GM18861 (cell line): ENCODE data around the gene CLSTN2.

Experiments
- ATAC-seq: cut with Tn5 transposase; IDR thresholded peaks from one replicate; pipeline ENCODE4 v1.9.1; 2021; ENCODE audit not compliant: unreplicated experiment

The CLSTN2 gene

GRCh38 chr3:140571836-140572235 lies 636.9 kb downstream of the CLSTN2 start:
- no peak for ATAC-seq

- no peak for ATAC-seq
Observed at GRCh38 chr3:140572334-140572733, 637.3 kb downstream of the CLSTN2 start.

- ATAC-seq: no peak
Observed at GRCh38 chr3:140573011-140573410, 638.0 kb downstream of the CLSTN2 start.

- no peak for ATAC-seq
Observed at GRCh38 chr3:140574375-140574774, 639.4 kb downstream of the CLSTN2 start.

DNA sequence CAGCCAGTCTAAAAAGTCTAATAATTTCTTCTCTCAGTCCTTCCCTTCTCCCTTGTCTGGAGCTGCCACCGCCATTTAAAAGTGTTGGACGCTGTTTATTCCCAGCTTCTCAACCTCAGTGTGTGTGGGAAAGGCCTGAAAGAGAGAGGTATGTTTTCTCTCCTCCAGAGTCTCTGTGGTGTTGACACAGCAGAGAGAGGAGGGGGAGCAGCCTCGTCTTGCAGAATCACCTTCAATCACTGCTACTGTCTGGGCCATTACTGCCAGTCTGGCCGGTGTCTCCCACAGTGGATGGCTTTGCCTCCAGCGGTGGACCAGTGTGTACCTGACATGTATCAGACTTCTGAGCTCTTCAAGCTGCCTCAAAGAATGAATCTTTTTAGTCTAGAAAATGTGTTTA lies 641.5 kb downstream of the CLSTN2 start:
- ATAC-seq: no peak

DNA sequence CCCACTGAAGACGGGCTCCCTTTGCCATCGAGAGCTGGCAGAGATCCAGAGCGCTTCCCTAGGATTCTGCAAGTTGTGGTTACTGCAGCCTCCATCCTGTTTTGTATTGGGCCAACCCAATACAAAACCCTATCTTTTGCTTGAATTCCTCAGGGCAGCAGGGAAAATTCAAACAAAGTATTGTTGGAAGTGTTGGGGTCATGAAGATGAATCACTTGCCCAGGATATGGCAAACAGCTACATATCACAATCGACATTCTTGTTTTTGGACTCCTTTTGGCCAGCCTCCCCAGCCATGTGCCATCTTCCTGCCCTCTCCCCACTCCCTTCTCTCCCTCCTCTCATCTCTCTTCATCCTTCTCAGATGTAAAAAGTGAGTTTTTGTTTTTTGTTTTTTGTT lies 642.9 kb downstream of the CLSTN2 start:
- no peak for ATAC-seq

GRCh38 chr3:140579260-140579659 lies 644.3 kb downstream of the CLSTN2 start:
- no peak for ATAC-seq

GRCh38 chr3:140580746-140581145 lies 645.8 kb downstream of the CLSTN2 start:
- no peak for ATAC-seq

- ATAC-seq: no peak
Observed at GRCh38 chr3:140584549-140584948, 649.6 kb downstream of the CLSTN2 start.

DNA sequence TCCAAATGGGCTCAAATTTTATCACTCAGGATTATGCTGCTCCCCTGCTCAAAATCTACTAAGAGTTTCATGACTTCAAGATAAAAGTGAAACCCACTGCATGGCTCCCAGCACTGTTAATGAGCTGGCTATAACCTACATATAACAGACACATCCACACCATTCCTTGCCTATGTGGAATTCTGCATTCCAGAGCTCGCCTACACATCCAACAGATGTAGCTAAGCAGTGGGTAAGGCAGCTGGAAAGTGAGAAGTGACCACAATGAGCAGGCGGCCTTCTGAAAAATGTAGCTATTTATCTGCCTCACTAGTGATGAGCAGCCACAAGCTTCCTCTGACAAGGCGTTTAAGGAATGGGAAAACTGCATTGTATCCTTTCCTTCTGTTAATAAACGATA lies 650.8 kb downstream of the CLSTN2 start:
- ATAC-seq: no peak

GRCh38 chr3:140586311-140586710 lies 651.3 kb downstream of the CLSTN2 start:
- no peak for ATAC-seq

- no peak for ATAC-seq
Observed at GRCh38 chr3:140588558-140588957, 653.6 kb downstream of the CLSTN2 start.

- ATAC-seq: no peak
Observed at GRCh38 chr3:140593766-140594165, 658.8 kb downstream of the CLSTN2 start.

DNA sequence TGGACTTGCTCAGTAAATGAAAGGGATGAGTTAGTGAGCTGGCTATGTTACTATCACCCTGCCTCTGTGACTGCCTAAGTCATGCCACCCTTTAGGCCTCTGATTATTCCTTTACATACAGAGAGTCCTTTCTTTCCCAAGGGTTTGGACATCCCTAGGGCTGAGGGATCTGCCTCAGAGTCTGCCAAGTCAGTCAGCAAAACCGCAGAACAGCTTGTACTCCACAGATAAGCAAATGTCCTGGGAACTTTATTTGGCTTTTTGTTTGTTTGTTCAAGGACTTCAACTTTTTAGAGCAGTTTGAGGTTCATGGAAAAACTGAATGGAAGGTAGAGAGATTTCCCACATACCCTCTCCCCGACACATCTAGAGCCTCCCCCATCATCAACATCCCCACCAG lies 660.3 kb downstream of the CLSTN2 start:
- ATAC-seq: no peak

DNA sequence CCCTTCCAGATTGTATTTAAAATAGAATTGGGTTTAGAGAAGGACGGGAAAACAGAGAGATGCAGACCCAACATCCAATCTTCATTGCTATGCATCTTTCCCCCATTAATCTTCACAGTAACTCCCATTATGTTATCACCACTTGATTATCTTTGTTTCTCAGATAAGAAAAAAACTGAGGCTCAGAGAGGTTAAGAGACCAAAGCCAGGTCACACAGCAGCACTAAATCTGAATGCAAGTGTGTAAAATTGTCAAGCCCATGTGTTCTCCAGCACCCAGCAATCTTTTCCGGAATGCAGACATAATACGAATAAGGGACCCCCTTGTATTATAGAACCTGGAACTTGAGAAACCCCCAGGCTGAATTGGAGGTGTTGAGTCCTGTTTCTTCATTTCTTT lies 662.4 kb downstream of the CLSTN2 start:
- ATAC-seq: no peak

DNA sequence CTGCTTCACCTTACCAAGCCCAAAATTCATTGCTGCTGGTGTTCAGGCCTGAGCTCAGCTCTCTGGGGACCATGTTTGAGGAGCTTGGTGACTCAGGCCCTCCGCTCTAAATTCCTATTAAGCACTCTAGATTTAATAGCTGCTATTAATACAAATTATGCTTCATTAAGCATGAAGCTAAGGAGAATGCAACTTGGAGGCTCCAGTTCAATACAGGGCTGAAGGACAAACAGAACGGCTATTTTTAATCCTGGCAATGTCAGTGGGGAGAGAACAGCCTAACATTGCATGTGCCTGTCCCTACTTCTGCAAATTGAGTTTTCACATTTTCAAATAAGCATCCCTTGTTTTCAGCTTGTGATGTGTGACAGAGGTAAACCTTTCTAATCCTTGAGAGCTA lies 662.8 kb downstream of the CLSTN2 start:
- ATAC-seq: no peak

GRCh38 chr3:140599009-140599408 lies 664.0 kb downstream of the CLSTN2 start:
- no peak for ATAC-seq

DNA sequence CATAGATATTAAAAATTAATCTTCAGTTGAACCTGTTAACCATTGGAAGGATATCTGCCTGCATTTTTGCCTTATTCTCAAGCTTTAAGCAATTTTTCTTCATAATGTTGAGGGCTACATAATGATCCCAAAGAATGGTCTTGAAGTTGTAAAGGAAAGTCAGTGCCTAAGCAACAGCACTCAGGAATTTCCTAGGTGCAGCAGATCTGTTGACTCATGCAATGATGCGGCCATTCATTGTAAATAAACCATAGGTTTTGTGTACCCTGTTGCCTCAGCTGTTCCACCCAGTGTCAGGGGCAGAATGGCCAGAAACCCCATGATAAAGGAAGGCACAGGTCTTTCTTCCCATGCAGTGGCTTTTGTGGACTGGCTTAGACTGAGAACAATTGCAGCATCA lies 664.5 kb downstream of the CLSTN2 start:
- ATAC-seq: no peak

- no peak for ATAC-seq
Observed at GRCh38 chr3:140601881-140602280, 666.9 kb downstream of the CLSTN2 start.

- ATAC-seq: no peak
Observed at GRCh38 chr3:140602781-140603180, 667.8 kb downstream of the CLSTN2 start.

DNA sequence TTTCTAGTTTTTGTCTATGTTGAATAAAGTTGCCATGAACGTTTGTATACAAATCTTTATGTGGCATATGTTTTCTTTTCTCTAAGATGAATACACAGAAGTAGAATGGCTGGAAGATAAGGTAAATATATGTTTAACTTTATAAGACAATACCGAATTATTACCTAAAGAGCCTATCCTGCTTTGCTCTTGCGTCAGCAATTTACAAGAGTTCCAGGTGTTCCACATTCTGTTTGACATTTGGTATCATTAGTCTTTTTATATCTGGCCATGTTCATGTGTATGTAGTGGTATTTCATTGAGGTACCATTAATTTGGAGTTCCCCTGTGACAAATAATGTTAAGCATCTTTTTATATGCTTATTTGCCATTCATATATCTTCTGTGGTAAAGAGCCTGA lies 668.8 kb downstream of the CLSTN2 start:
- ATAC-seq: no peak

DNA sequence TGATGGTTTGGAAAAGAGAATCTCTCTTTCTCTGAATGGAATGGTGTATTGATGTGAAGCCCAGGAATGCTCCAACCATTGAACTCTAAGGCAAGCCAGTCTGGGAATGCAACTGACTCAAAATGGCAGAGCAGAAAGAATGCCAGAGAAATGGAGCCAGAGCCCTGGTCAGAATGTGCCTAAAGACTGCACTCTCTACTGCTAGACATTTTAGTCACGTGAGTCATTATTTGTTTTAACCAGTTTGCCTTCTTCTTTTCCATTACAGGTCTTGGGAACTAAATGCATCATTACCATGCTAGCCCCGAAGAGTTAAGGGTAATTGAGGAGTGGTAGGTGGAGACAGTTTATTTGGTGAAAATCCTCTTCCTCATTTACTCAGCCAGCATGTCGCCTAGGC lies 675.6 kb downstream of the CLSTN2 start:
- ATAC-seq: no peak

DNA sequence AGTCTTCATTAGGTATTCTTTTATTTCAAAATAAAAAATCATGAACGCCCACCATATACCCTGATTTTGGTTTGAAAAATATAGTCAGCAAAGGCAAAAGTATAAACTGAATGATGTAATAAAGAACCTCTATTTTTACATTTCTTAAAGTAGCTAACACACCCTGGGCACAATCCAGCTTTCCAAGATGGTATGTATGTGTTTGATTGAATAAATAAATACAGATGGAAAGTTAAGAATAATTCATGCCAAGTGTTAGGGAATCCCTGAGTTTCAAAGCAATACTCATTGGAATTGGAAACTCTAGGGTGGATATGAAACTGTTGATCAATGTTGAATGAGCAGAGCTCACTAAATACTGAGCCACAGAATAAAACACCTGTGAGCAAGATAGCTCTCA lies 679.0 kb downstream of the CLSTN2 start:
- ATAC-seq: no peak

DNA sequence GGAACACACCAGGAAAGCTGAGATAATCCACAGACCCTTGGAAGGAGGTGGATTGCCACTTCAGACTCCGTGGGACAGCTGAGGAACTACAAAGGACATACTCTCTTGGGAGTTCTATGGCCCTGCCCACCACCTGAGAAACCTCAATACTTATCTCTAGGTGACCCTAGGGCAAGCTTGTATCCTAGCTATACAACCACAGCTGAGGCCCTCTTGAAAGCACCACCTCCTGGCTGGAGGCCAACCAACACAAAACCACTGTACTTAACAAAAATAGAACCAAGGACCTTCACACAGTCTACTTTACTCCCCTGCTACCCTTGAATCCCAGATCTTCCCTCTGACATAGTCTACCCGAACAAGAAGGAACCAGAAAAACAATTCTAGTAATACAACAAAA lies 682.1 kb downstream of the CLSTN2 start:
- ATAC-seq: no peak
